HepG2 (cell line): ENCODE data around the gene ZC3H13. TPM values are rescaled to one million over a fixed set of nuclear protein-coding genes. Genes with fewer than 3 reads are reported as not detected.

Experiments used
- ATAC-seq: fragments of 200-7000 bp; cut with Tn5 transposase; 3 replicates; pipeline ENCODE4 v1.9.1; 2020; ENCODE audit warnings: mild to moderate bottlenecking, moderate library complexity
- BruUV-seq: library from RNA; stranded (reverse); fragments of 400-500 nt; replicated peaks from 2 replicates; lab custom pipeline; 2021; lab: Mats Ljungman, UMichigan
- CTCF ChIA-PET: fragments of 300-600 bp; formaldehyde crosslinking; extraction: SDS; loops from one replicate; lab custom pipeline; 2021; ENCODE audit warnings: low total read pairs, inconsistent platforms, low intra/inter-chr PET ratio; lab: Yijun Ruan, JAX
- POLR2A ChIA-PET: fragments of 350-600 bp; sonication (Branson Sonifier 250); formaldehyde crosslinking; loops from one replicate; lab custom pipeline; 2020; ENCODE audit warnings: antibody characterized with exemption, inconsistent platforms; lab: Yijun Ruan, JAX
- DNase-seq: peaks from one replicate; pipeline ENCODE4 v3.0.0-alpha.2; 2015; ENCODE audit warnings: low spot score
- FAIRE-seq: peaks from 3 replicates; lab custom pipeline; 2011; peaks lifted over from hg19 to GRCh38; lab: Jason Lieb, UNC
- H2AFZ ChIP-seq: one replicate; pipeline ENCODE4 v1.6.1; 2011; ENCODE audit warnings: low read length, inconsistent platforms
- H3K27ac ChIP-seq: fragments of 300-600 bp; 3 replicates; pipeline ENCODE4 v1.8.0; 2011; ENCODE audit warnings: mixed run types, mild to moderate bottlenecking, mixed read lengths, low read length, inconsistent platforms; ENCODE audit not compliant: insufficient read depth; ENCODE audit errors: extremely low read length
- H3K27me3 ChIP-seq, 2 experiments: fragments of 200-600 bp in 1 of 2; 2 replicates in 1 of 2; 3 replicates in 1 of 2; pipeline versions ENCODE4 v1.6.0 to v1.8.0; 2011; ENCODE audit warnings: low read length in 2 of 2, mild to moderate bottlenecking in 2 of 2, moderate library complexity in 2 of 2, inconsistent platforms in 1 of 2; ENCODE audit not compliant: insufficient read depth in 2 of 2, control insufficient read depth in 1 of 2
- H3K36me3 ChIP-seq, 2 experiments: fragments of 200-600 bp in 1 of 2; replicated peaks in 1 of 2; 2 replicates in 1 of 2; 3 replicates in 1 of 2; pipeline versions ENCODE4 v1.5.1 to v1.8.0; 2011; ENCODE audit warnings: low read length in 2 of 2, inconsistent platforms in 1 of 2; ENCODE audit not compliant: insufficient read depth in 2 of 2, control insufficient read depth in 1 of 2
- H3K4me1 ChIP-seq: 2 replicates; pipeline ENCODE4 v1.5.1; 2012; ENCODE audit warnings: low read length, inconsistent platforms; ENCODE audit not compliant: insufficient read depth
- H3K4me2 ChIP-seq: 2 replicates; pipeline ENCODE4 v1.6.0; 2011; ENCODE audit warnings: low read depth, low read length, inconsistent platforms
- H3K4me3 ChIP-seq, 3 experiments: fragments of 200-600 bp in 1 of 3; sonication (generic), shearing (Covaris generic) in 1 of 3; replicated peaks in 1 of 3; 2 replicates each; pipeline ENCODE4 v1.5.1; 2011 to 2016; ENCODE audit warnings: low read length in 3 of 3, inconsistent platforms in 2 of 3, low read depth in 2 of 3, mild to moderate bottlenecking in 2 of 3, control low read depth in 1 of 3, mixed read lengths in 1 of 3; ENCODE audit not compliant: insufficient read depth in 1 of 3
- H3K79me2 ChIP-seq: one replicate; pipeline ENCODE4 v1.6.1; 2011; ENCODE audit warnings: low read length, inconsistent platforms; ENCODE audit not compliant: insufficient read depth
- H3K9ac ChIP-seq: 2 replicates; pipeline ENCODE4 v1.6.0; 2011; ENCODE audit warnings: mild to moderate bottlenecking, low read depth, low read length, inconsistent platforms; ENCODE audit not compliant: insufficient read depth
- H3K9me3 ChIP-seq: 2 replicates; pipeline ENCODE4 v1.5.1; 2012; ENCODE audit warnings: mild to moderate bottlenecking, low read length
- H4K20me1 ChIP-seq: 2 replicates; pipeline ENCODE4 v1.6.0; 2011; ENCODE audit warnings: inconsistent platforms, mild to moderate bottlenecking, low read length, moderate library complexity; ENCODE audit not compliant: insufficient read depth
- BRCA1 ChIP-seq: sonication (generic); formaldehyde crosslinking; IDR thresholded peaks from 2 replicates; pipeline ENCODE4 v1.4.0; 2020; ENCODE audit warnings: missing genetic modification reagents
- EED ChIP-seq: sonication (generic); formaldehyde crosslinking; IDR thresholded peaks from 2 replicates; pipeline ENCODE4 v1.5.0; 2020; ENCODE audit warnings: mild to moderate bottlenecking, missing genetic modification reagents
- GLMP ChIP-seq: sonication (generic); formaldehyde crosslinking; IDR thresholded peaks from 2 replicates; pipeline ENCODE4 v1.9.0; 2021; ENCODE audit warnings: missing genetic modification reagents, mild to moderate bottlenecking, borderline replicate concordance
- HMG20A ChIP-seq: IDR thresholded peaks from 2 replicates; pipeline ENCODE4 v1.6.1; 2016; ENCODE audit warnings: borderline replicate concordance
- MBNL3 ChIP-seq: fragments of 250-450 bp; sonication (Bioruptor Pico); conservative IDR thresholded peaks from 2 replicates; pipeline ENCODE4 v1.8.0; 2022; ENCODE audit warnings: mild to moderate bottlenecking, inconsistent platforms
- NAIF1 ChIP-seq: sonication (generic); formaldehyde crosslinking; IDR thresholded peaks from 2 replicates; pipeline ENCODE4 v1.5.0; 2020; ENCODE audit warnings: mild to moderate bottlenecking, missing genetic modification reagents, borderline replicate concordance
- RARG ChIP-seq: sonication (generic); formaldehyde crosslinking; IDR thresholded peaks from 2 replicates; pipeline ENCODE4 v1.4.0; 2020; ENCODE audit warnings: low read depth, mild to moderate bottlenecking, missing genetic modification reagents
- SOX6 ChIP-seq, 2 experiments: fragments of 450-650 bp in 1 of 2; sonication (generic) in 1 of 2; formaldehyde crosslinking in 1 of 2; IDR thresholded peaks; 2 replicates each; pipeline versions ENCODE4 v1.4.0 to v1.6.1; 2017 to 2020; ENCODE audit warnings: antibody characterized with exemption in 1 of 2, mild to moderate bottlenecking in 1 of 2, missing genetic modification reagents in 1 of 2
- SRSF9 ChIP-seq: fragments of 200-400 bp; formaldehyde crosslinking; IDR thresholded peaks from 2 replicates; pipeline ENCODE4 v1.6.1; 2018; ENCODE audit warnings: borderline replicate concordance, mild to moderate bottlenecking, low read depth, low read length; ENCODE audit not compliant: insufficient read depth, poor library complexity, severe bottlenecking
- TERF1 ChIP-seq: sonication (generic); formaldehyde crosslinking; IDR thresholded peaks from 2 replicates; pipeline ENCODE4 v1.8.0; 2022; ENCODE audit warnings: mild to moderate bottlenecking, missing genetic modification reagents, moderate library complexity
- ZBTB1 ChIP-seq: sonication (generic); formaldehyde crosslinking; IDR thresholded peaks from 2 replicates; pipeline ENCODE4 v1.4.0; 2020; ENCODE audit warnings: missing genetic modification reagents, borderline replicate concordance
- ZNF616 ChIP-seq: sonication (generic); formaldehyde crosslinking; IDR thresholded peaks from 2 replicates; pipeline ENCODE4 v1.5.0; 2020; ENCODE audit warnings: low read depth, mild to moderate bottlenecking, missing genetic modification reagents
- ZNF709 ChIP-seq: sonication (generic); formaldehyde crosslinking; IDR thresholded peaks from 2 replicates; pipeline ENCODE4 v1.5.0; 2020; ENCODE audit warnings: mild to moderate bottlenecking, missing genetic modification reagents
- in situ Hi-C: cut with HindIII; loops from 2 replicates; pipeline ENCODE4 v1.10.0; 2017; ENCODE audit warnings: low pct_unique_long_range_greater_than_20kb; ENCODE audit not compliant: extremely low pct_ligation_motif_present
- intact Hi-C: fragments of 100-400 bp; cut with micrococcal nuclease; formaldehyde crosslinking; loops from one replicate; pipeline ENCODE4 v1.10.0; 2022; ENCODE audit not compliant: unreplicated experiment
- polyA plus RNA-seq, 8 experiments: library from polyadenylated mRNA; depleted of rRNA in 3 of 8; stranded (reverse) in 7 of 8; unstranded in 1 of 8; fragments of >200 nt; fragmentation: Illumina TruSeq in 4 of 8; extraction: Trizol in 4 of 8; gene quantifications; 2 replicates each; pipeline versions ENCODE4 v1.2.1 to v1.2.3, GENCODE V29; 2011 to 2016; ENCODE audit warnings: low read depth in 4 of 8, missing spikeins in 1 of 8, mixed read lengths in 1 of 8; ENCODE audit not compliant: insufficient read depth in 1 of 8
- total RNA-seq, 5 experiments: library from RNA; depleted of rRNA; stranded (reverse); fragments of >200 nt; fragmentation: Illumina TruSeq; extraction: Trizol; gene quantifications; 2 replicates each; pipeline ENCODE4 v1.2.3, GENCODE V29; 2016; ENCODE audit warnings: low read depth in 1 of 5
- TF ChIP-seq, protein P1 (sequence below): sonication (generic); formaldehyde crosslinking; IDR thresholded peaks from 2 replicates; pipeline ENCODE4 v1.8.1; 2023; ENCODE audit warnings: mild to moderate bottlenecking, missing genetic modification reagents

The ZC3H13 gene
- total and polyA plus RNA-seq, 2 of the 13 experiments (the other 11 are each of a cell fraction or from before 2014, with no cell fraction given): 2.7 to 23.5 TPM

DNA sequence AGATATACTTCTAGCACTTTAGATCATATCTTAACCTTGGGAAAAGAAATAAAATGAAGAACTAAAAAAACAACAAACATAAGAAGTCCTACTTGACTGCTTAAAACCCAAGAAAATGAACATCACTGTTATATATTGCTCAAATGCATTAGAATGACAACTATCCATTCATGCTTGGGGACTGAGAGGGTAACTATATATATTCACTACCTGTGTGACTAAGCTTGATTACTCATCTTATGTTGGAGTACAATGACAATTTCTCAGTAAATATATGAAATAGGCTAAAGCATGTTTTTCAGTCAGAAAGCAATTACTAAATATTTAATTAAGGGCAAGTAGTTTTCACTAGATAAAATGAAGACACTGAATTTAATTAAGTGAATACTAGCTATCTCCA, 40.1 kb downstream of the ZC3H13 start:
- in situ Hi-C loops: no loop called here
- Histone ChIP-seq H3K79me2 (no peaks in the 10 kb centered on the region), H3K36me3 (peaks cover 5 to 39% of the 10 kb centered on the region in 2 experiments), H3K4me1 (no peaks in the 10 kb centered on the region), H3K4me3 (no peak overlapping the region), H3K27ac (no peak overlapping the region), H2AFZ (no peak overlapping the region), H3K9me3 (no peaks in the 10 kb centered on the region), H3K27me3 (no peaks in the 10 kb centered on the region), H4K20me1 (no peaks in the 10 kb centered on the region), H3K9ac (no peak overlapping the region), H3K4me2 (no peak overlapping the region)
- CTCF ChIA-PET: no interaction called here
- POLR2A ChIA-PET: no interaction called here
- DNase-seq (no peak), FAIRE-seq (no peak), ATAC-seq (no peak)
- BruUV-seq: no TSS peak
- no peak for TF ChIP-seq BRCA1 (CRISPR knock-in tag)
- TF ChIP-seq SRSF9: no peak
- TF ChIP-seq MBNL3 (CRISPR knock-in tag): no peak
- no peak for TF ChIP-seq RARG (CRISPR knock-in tag)
- no peak for TF ChIP-seq ZBTB1
- TF ChIP-seq EED (CRISPR knock-in tag): no peak
- TF ChIP-seq, protein P1, sequence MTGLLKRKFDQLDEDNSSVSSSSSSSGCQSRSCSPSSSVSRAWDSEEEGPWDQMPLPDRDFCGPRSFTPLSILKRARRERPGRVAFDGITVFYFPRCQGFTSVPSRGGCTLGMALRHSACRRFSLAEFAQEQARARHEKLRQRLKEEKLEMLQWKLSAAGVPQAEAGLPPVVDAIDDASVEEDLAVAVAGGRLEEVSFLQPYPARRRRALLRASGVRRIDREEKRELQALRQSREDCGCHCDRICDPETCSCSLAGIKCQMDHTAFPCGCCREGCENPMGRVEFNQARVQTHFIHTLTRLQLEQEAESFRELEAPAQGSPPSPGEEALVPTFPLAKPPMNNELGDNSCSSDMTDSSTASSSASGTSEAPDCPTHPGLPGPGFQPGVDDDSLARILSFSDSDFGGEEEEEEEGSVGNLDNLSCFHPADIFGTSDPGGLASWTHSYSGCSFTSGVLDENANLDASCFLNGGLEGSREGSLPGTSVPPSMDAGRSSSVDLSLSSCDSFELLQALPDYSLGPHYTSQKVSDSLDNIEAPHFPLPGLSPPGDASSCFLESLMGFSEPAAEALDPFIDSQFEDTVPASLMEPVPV: no peak
- TF ChIP-seq NAIF1 (CRISPR knock-in tag): no peak
- TF ChIP-seq HMG20A: no peak
- TF ChIP-seq SOX6 (IDR thresholded peaks at IDR 0.05): no peak
- no peak for TF ChIP-seq SOX6 (CRISPR knock-in tag; IDR thresholded peaks at IDR 0.05)
- TF ChIP-seq ZNF616: no peak
- no peak for TF ChIP-seq ZNF709 (CRISPR knock-in tag)
- TF ChIP-seq GLMP (CRISPR knock-in tag): no peak
- TF ChIP-seq TERF1 (CRISPR knock-in tag): no peak
- intact Hi-C loops: no loop called here
